ENCODE results near the gene GALNT11. TPM values are rescaled to one million over a fixed set of nuclear protein-coding genes. Genes with fewer than 3 reads are reported as not detected.
"Not testable (repeated sequence)": the region's sequence is repeated elsewhere in the genome, so short reads cannot be mapped to it uniquely, and the experiment has no call there.

Gene GALNT11
- total RNA-seq, 1 donor from 2014 or later: 37.1 TPM

DNA sequence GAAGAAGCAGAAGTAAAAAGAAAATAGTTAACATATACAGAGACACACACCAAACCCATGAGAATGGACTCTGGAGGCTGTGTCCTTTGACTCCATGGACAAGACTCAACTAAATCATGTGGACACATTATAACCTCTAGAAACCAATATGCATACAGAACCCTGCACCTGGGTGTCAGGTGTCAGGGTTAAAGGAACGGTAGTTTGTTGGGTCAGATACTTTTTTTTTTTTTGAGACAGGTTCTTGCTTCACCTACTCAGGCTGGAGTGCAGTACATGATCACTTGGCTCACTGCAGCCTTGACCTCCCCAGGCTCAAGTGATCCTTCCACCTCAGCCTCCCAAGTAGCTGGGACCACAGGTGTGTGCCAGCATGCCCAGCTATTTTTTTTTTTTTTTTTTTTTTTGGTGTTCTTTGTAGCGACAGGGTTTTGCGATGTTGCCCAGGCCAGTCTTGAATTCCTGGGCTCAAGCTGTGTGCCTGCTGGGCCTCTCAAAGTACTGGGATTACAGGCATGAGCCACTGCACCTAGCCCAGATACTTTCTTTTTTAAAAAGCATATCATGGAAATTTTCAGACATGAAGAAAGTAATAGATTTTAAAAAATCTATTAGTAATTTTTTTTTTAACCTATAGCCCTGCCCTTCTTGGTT, 31.3 kb downstream of the GALNT11 start:
- Mint-ChIP-seq H3K36me3 (ENCODE audit: low read depth) (peaks cover 1% of the 10 kb centered on the region), H3K4me3 (ENCODE audit: unreplicated experiment) (no peak overlapping the region), H3K27me3 (ENCODE audit: low read depth) (no peaks in the 10 kb centered on the region), H3K9me3 (ENCODE audit: low read depth) (peaks cover 3% of the 10 kb centered on the region), H3K4me1 (ENCODE audit: low read depth) (peaks cover 40% of the 10 kb centered on the region), H3K27ac (ENCODE audit: unreplicated experiment) (no peak overlapping the region)
- DNase-seq (ENCODE audit: low spot score): no peak
- TF ChIP-seq, protein P1, sequence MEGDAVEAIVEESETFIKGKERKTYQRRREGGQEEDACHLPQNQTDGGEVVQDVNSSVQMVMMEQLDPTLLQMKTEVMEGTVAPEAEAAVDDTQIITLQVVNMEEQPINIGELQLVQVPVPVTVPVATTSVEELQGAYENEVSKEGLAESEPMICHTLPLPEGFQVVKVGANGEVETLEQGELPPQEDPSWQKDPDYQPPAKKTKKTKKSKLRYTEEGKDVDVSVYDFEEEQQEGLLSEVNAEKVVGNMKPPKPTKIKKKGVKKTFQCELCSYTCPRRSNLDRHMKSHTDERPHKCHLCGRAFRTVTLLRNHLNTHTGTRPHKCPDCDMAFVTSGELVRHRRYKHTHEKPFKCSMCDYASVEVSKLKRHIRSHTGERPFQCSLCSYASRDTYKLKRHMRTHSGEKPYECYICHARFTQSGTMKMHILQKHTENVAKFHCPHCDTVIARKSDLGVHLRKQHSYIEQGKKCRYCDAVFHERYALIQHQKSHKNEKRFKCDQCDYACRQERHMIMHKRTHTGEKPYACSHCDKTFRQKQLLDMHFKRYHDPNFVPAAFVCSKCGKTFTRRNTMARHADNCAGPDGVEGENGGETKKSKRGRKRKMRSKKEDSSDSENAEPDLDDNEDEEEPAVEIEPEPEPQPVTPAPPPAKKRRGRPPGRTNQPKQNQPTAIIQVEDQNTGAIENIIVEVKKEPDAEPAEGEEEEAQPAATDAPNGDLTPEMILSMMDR (IDR thresholded peaks at IDR 0.05): no peak

DNA sequence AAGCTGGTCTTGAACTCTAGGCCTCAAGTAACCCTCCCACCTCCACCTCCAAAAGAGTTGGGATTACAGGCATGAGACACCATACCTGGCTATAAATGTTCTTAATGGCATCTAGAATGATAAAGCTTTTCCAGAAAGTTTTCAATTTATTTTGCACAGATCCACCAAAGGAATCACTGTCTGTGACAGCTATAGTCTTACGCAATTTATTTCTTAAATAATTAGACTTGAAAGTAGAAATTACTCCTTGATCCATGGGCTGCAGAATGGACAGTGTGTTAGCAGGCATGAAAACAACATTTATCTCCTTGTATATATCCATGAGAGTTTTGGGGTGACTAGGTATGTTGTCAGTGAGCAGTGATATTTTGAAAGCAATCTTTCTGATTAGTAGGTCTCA, 33.8 kb downstream of the GALNT11 start:
- Mint-ChIP-seq H3K4me1 (ENCODE audit: low read depth) (peaks cover 34% of the 10 kb centered on the region), H3K27me3 (ENCODE audit: low read depth) (no peaks in the 10 kb centered on the region), H3K4me3 (ENCODE audit: unreplicated experiment) (no peak overlapping the region), H3K9me3 (ENCODE audit: low read depth) (peaks cover 4% of the 10 kb centered on the region), H3K27ac (ENCODE audit: unreplicated experiment) (peak overlapping the region; percentile 59), H3K36me3 (ENCODE audit: low read depth) (peaks cover 3% of the 10 kb centered on the region)
- DNase-seq (ENCODE audit: low spot score): no peak
- TF ChIP-seq, protein P1 (IDR thresholded peaks at IDR 0.05): no peak

DNA sequence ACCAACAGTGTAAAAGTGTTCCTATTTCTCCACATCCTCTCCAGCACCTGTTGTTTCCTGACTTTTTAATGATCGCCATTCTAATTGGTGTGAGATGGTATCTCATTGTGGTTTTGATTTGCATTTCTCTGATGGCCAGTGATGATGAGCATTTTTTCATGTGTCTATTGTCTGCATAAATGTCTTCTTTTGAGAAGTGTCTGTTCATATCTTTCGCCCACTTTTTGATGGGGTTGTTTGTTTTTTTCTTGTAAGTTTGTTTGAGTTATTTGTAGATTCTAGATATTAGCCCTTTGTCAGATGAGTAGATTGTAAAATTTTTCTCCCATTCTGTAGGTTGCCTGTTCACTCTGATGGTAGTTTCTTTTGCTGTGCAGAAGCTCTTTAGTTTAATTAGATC, 35.6 kb downstream of the GALNT11 start:
- H3K27me3 Mint-ChIP-seq (ENCODE audit: low read depth); H3K36me3 Mint-ChIP-seq (ENCODE audit: low read depth); H3K27ac Mint-ChIP-seq (ENCODE audit: unreplicated experiment); H3K4me3 Mint-ChIP-seq (ENCODE audit: unreplicated experiment); DNase-seq (ENCODE audit: low spot score): not testable (repeated sequence)
- Mint-ChIP-seq H3K9me3 (ENCODE audit: low read depth) (peaks cover 17% of the 10 kb centered on the region), H3K4me1 (ENCODE audit: low read depth) (peaks cover 21% of the 10 kb centered on the region)

DNA sequence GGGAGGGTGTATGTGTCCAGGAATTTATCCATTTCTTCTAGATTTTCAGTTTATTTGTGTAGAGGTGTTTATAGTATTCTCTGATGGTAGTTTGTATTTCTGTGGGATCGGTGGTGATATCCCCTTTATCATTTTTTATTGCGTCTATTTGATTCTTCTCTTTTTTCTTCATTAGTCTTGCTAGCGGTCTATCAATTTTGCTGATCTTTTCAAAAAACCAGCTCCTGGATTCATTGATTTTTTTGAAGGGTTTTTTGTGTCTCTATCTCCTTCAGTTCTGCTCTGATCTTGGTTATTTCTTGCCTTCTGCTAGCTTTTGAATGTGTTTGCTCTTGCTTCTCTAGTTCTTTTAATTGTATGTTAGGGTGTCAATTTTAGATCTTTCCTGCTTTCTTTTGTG, 37.7 kb downstream of the GALNT11 start:
- not testable (repeated sequence) for H3K4me3 Mint-ChIP-seq (ENCODE audit: unreplicated experiment); H3K36me3 Mint-ChIP-seq (ENCODE audit: low read depth)

DNA sequence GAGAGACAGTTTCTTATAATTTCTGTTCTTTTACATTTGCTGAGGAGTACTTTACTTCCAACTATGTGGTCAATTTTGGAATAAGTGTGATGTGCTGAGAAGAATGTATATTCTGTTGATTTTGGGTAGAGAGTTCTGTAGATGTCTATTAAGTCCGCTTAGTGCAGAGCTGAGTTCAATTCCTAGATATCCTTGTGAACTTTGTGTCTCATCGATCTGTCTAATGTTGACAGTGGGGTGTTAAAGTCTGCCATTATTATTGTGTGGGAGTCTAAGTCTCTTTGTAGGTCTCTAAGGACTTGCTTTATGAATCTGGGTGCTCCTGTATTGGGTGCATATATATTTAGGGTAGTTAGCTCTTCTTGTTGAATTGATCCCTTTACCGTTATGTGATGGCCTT, 38.3 kb downstream of the GALNT11 start:
- not testable (repeated sequence) for H3K27ac Mint-ChIP-seq (ENCODE audit: unreplicated experiment); H3K4me3 Mint-ChIP-seq (ENCODE audit: unreplicated experiment); H3K4me1 Mint-ChIP-seq (ENCODE audit: low read depth); H3K36me3 Mint-ChIP-seq (ENCODE audit: low read depth); DNase-seq (ENCODE audit: low spot score); H3K27me3 Mint-ChIP-seq (ENCODE audit: low read depth)
- H3K9me3 Mint-ChIP-seq (ENCODE audit: low read depth): peaks cover 20% of the 10 kb centered on the region

More for the DNA sequence above, 37.7 kb downstream of the GALNT11 start:
- Mint-ChIP-seq H3K4me1 (ENCODE audit: low read depth) (peaks cover 13% of the 10 kb centered on the region), H3K9me3 (ENCODE audit: low read depth) (peaks cover 20% of the 10 kb centered on the region)
- H3K27me3 Mint-ChIP-seq (ENCODE audit: low read depth); H3K27ac Mint-ChIP-seq (ENCODE audit: unreplicated experiment); DNase-seq (ENCODE audit: low spot score): not testable (repeated sequence)

DNA sequence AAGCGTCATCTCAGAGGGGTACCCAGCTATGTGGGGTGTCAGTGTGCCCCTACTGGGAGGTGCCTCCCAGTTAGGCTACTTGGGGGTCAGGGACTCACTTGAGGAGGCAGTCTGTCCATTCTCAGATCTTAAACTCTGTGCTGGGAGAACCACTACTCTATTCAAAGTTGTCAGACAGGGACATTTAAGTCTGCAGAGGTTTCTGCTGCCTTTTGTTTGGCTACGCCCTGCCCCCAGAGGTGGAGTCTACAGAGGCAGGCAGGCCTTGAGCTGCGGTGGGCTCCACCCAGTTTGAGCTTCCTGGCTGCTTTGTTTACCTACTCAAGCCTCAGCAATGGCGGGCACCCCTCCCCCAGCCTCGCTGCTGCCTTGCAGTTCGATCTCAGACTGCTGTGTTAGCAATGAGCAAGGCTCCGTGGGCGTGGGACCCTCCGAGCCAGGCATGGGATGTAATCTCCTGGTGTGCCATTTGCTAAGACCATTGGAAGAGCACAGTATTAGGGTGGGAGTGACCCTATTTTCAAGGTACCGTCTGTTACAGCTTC, 40.4 kb downstream of the GALNT11 start:
- H3K36me3 Mint-ChIP-seq (ENCODE audit: low read depth); H3K4me1 Mint-ChIP-seq (ENCODE audit: low read depth); DNase-seq (ENCODE audit: low spot score); H3K27ac Mint-ChIP-seq (ENCODE audit: unreplicated experiment); H3K4me3 Mint-ChIP-seq (ENCODE audit: unreplicated experiment); H3K27me3 Mint-ChIP-seq (ENCODE audit: low read depth): not testable (repeated sequence)
- H3K9me3 Mint-ChIP-seq (ENCODE audit: low read depth): peaks cover 25% of the 10 kb centered on the region

DNA sequence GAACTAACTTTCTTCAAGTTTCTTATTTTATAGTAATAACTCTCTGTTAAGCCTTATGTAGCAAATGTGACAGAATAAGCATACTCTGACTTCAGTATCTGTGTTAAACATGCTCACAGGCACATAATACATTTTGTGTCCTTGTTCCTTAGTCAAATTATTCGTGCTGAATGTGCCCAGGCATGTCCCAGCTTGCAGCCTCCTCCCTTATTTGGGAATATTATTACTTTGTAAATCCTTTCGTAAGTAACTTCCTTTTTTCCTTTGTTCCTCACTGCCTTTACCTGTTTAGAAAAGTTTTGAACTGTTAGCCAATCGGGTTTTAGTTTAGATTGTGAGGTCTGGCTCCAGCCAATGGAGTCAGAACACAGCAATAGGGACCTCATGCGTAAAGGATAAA, 46.9 kb downstream of the GALNT11 start:
- Mint-ChIP-seq H3K27ac (ENCODE audit: unreplicated experiment) (no peak overlapping the region), H3K9me3 (ENCODE audit: low read depth) (peaks cover 5% of the 10 kb centered on the region), H3K27me3 (ENCODE audit: low read depth) (no peaks in the 10 kb centered on the region), H3K4me1 (ENCODE audit: low read depth) (peaks cover 29% of the 10 kb centered on the region), H3K36me3 (ENCODE audit: low read depth) (peaks cover 2% of the 10 kb centered on the region), H3K4me3 (ENCODE audit: unreplicated experiment) (no peak overlapping the region)
- no peak for DNase-seq (ENCODE audit: low spot score)
- TF ChIP-seq, protein P1 (IDR thresholded peaks at IDR 0.05): no peak
